ENCODE data around the gene ST6GALNAC5.

The ST6GALNAC5 gene

DNA sequence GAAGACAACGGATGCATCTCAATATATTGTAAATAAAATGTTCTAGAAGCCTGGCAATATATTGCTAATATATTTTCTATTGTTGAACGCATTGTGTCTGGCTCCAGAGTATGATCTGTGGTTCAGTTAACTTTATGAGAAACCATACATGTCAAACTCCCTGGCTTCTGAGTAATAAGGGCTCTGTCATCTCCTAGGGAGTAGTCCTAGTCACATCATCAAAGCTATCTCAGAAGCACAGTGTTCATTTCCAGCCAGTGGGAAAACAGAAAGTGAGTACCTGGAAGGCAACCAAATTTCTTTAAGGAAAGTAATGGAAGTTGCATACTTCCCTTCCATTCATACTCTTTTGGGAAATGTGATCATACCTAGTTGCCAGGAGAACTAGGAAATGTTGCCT, 27.0 kb upstream of the ST6GALNAC5 start:
- Histone ChIP-seq H3K18ac (ENCODE audit: low read length) (no peak overlapping the region), H3K36me3 (ENCODE audit: control insufficient read depth, insufficient read depth, low read length) (no peaks in the 10 kb centered on the region), H3K9ac (ENCODE audit: low read length) (no peak overlapping the region), H3K4me3 (ENCODE audit: low read length) (no peak overlapping the region), H3K4me1 (ENCODE audit: control insufficient read depth, low read depth, low read length) (peaks cover 1% of the 10 kb centered on the region), H2BK15ac (replicated peaks; ENCODE audit: low read depth) (no peak overlapping the region), H3K56ac (ENCODE audit: low read length) (no peak overlapping the region), H4K5ac (ENCODE audit: low read length) (no peak overlapping the region), H2AK5ac (ENCODE audit: low read length) (no peak overlapping the region), H3K79me1 (ENCODE audit: low read length) (no peaks in the 10 kb centered on the region), H3K4me2 (ENCODE audit: low read length) (no peak overlapping the region), H3K27ac (ENCODE audit: low read depth, low read length) (no peak overlapping the region), H3K79me2 (ENCODE audit: control insufficient read depth, insufficient read depth, low read length) (no peaks in the 10 kb centered on the region), H3K4ac (ENCODE audit: low read depth, low read length) (no peak overlapping the region), H2BK5ac (ENCODE audit: low read length) (no peak overlapping the region), H4K8ac (ENCODE audit: low read depth, low read length) (no peak overlapping the region), H2BK120ac (ENCODE audit: low read depth, low read length) (no peak overlapping the region), H3K23ac (ENCODE audit: low read length) (no peak overlapping the region), H3K27me3 (ENCODE audit: insufficient read depth, low read length, poor library complexity) (no peaks in the 10 kb centered on the region)
- DNase-seq, result no peak
- no CpG with 5 or more reads among the region's 2 CpGs for whole genome bisulfite sequencing (ENCODE audit: extremely low coverage, insufficient coverage, low lambda C conversion rate)

DNA sequence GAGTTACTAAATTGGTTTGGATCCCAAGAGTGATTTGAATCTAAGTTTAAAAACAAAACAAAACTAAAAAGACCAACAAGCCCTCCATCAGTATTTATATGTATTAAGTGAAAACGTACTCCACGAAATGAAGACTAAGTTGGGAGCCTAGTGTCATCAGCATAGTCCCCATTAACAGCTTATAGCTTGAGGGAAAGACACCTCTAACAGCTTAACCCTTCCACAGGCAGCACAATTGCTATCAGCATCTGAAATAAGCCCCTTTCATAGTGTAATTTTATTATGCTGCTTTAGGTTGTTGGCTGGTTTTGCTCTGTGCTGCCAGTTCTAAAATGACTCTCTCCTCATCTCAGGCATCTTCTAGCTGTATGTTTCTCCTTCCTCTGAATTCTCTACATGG, 25.8 kb upstream of the ST6GALNAC5 start:
- no peak overlapping the region for H3K23ac ChIP-seq (ENCODE audit: low read length)
- H3K4me1 ChIP-seq (ENCODE audit: control insufficient read depth, low read depth, low read length), result peaks cover 1% of the 10 kb centered on the region
- no peak overlapping the region for H4K8ac ChIP-seq (ENCODE audit: low read depth, low read length)
- H3K27me3 ChIP-seq (ENCODE audit: insufficient read depth, low read length, poor library complexity), result no peaks in the 10 kb centered on the region
- no peak overlapping the region for H4K5ac ChIP-seq (ENCODE audit: low read length)
- no peak overlapping the region for H3K18ac ChIP-seq (ENCODE audit: low read length)
- no peaks in the 10 kb centered on the region for H3K79me1 ChIP-seq (ENCODE audit: low read length)
- H3K36me3 ChIP-seq (ENCODE audit: control insufficient read depth, insufficient read depth, low read length), result no peaks in the 10 kb centered on the region
- H2AK5ac ChIP-seq (ENCODE audit: low read length), result no peak overlapping the region
- no peak overlapping the region for H3K4me2 ChIP-seq (ENCODE audit: low read length)
- no peak overlapping the region for H2BK120ac ChIP-seq (ENCODE audit: low read depth, low read length)
- H3K56ac ChIP-seq (ENCODE audit: low read length), result no peak overlapping the region
- H2BK15ac ChIP-seq (replicated peaks; ENCODE audit: low read depth), result no peak overlapping the region
- no CpG with 5 or more reads among the region's 2 CpGs for WGBS (ENCODE audit: extremely low coverage, insufficient coverage, low lambda C conversion rate)
- no peaks in the 10 kb centered on the region for H3K79me2 ChIP-seq (ENCODE audit: control insufficient read depth, insufficient read depth, low read length)
- no peak overlapping the region for H3K4me3 ChIP-seq (ENCODE audit: low read length)
- no peak overlapping the region for H3K27ac ChIP-seq (ENCODE audit: low read depth, low read length)
- no peak overlapping the region for H2BK5ac ChIP-seq (ENCODE audit: low read length)
- no peak overlapping the region for H3K9ac ChIP-seq (ENCODE audit: low read length)
- no peak overlapping the region for H3K4ac ChIP-seq (ENCODE audit: low read depth, low read length)
- no peak for DNase-seq

DNA sequence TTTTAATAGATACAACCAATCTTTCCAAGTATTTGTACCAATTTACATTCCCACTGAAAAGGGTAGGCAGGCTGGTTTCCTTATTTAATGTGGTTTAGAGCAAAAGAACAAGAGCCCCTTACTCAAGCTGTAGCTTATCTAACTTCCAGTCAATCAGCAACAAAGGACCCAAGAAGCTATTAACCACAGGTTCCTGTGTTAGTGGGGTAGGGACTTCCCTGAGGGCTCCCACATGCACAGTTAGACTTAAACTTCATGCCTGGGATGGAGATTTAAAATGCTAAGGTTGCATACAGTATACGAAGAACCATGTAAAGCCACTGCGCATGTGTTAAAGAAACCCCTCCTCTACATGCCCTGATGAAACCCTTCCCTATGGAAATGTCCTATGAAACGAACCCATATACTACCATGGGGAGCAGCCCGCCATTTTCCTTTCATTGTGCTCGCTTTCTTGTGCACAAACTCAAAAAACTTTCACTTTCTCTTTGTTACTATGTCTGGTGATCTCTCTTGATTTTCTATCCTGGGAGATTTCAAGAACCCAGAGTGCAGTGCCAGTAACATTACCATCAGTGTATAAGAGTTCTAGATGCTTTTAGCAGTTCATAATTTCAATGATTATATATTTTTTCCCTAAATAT, 23.3 kb upstream of the ST6GALNAC5 start:
- Histone ChIP-seq H3K4me3 (ENCODE audit: low read length) (no peak overlapping the region), H2BK5ac (ENCODE audit: low read length) (no peak overlapping the region), H3K27ac (ENCODE audit: low read depth, low read length) (no peak overlapping the region), H4K5ac (ENCODE audit: low read length) (no peak overlapping the region), H3K79me2 (ENCODE audit: control insufficient read depth, insufficient read depth, low read length) (no peaks in the 10 kb centered on the region), H3K36me3 (ENCODE audit: control insufficient read depth, insufficient read depth, low read length) (no peaks in the 10 kb centered on the region), H2BK120ac (ENCODE audit: low read depth, low read length) (no peak overlapping the region), H2AK5ac (ENCODE audit: low read length) (no peak overlapping the region), H3K4ac (ENCODE audit: low read depth, low read length) (no peak overlapping the region), H4K8ac (ENCODE audit: low read depth, low read length) (no peak overlapping the region), H3K18ac (ENCODE audit: low read length) (no peak overlapping the region), H3K9ac (ENCODE audit: low read length) (no peak overlapping the region), H3K4me2 (ENCODE audit: low read length) (no peak overlapping the region), H3K79me1 (ENCODE audit: low read length) (no peaks in the 10 kb centered on the region), H3K23ac (ENCODE audit: low read length) (no peak overlapping the region), H3K56ac (ENCODE audit: low read length) (no peak overlapping the region), H2BK15ac (replicated peaks; ENCODE audit: low read depth) (no peak overlapping the region), H3K27me3 (ENCODE audit: insufficient read depth, low read length, poor library complexity) (no peaks in the 10 kb centered on the region), H3K4me1 (ENCODE audit: control insufficient read depth, low read depth, low read length) (no peaks in the 10 kb centered on the region)
- WGBS (ENCODE audit: extremely low coverage, insufficient coverage, low lambda C conversion rate), result no CpG with 5 or more reads among the region's 5 CpGs
- no peak for DNase-seq

DNA sequence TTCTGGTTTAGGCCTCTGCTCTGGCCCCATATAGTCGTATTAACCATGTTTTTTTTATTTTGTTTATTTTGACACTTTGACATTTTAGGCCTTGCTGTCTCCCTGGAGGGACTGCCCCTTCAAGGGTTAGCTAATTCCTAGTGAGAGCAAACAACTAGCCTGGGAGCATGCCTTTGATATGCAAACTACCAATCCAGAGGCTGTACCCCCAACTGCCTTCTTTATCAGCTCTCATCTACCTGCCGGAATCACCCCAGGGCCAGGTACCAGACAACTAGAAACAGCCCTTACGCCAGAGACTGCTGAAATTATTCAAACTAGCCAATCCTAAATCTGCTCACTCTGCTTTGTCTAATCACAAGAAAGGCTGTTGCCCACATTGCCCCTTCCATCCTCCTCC, 13.0 kb upstream of the ST6GALNAC5 start:
- no peak overlapping the region for H3K4ac ChIP-seq (ENCODE audit: low read depth, low read length)
- no peak overlapping the region for H2BK120ac ChIP-seq (ENCODE audit: low read depth, low read length)
- H3K79me1 ChIP-seq (ENCODE audit: low read length), result no peaks in the 10 kb centered on the region
- H3K4me3 ChIP-seq (ENCODE audit: low read length), result no peak overlapping the region
- no peak overlapping the region for H4K5ac ChIP-seq (ENCODE audit: low read length)
- no peak overlapping the region for H3K23ac ChIP-seq (ENCODE audit: low read length)
- H3K27me3 ChIP-seq (ENCODE audit: insufficient read depth, low read length, poor library complexity), result no peaks in the 10 kb centered on the region
- H3K56ac ChIP-seq (ENCODE audit: low read length), result no peak overlapping the region
- H3K18ac ChIP-seq (ENCODE audit: low read length), result peak overlapping the region; percentile 68
- no peak overlapping the region for H3K9ac ChIP-seq (ENCODE audit: low read length)
- peaks cover 2% of the 10 kb centered on the region for H3K4me1 ChIP-seq (ENCODE audit: control insufficient read depth, low read depth, low read length)
- WGBS (ENCODE audit: extremely low coverage, insufficient coverage, low lambda C conversion rate), result no CpG with 5 or more reads among the region's 3 CpGs
- no peaks in the 10 kb centered on the region for H3K36me3 ChIP-seq (ENCODE audit: control insufficient read depth, insufficient read depth, low read length)
- no peak overlapping the region for H2BK15ac ChIP-seq (replicated peaks; ENCODE audit: low read depth)
- no peaks in the 10 kb centered on the region for H3K79me2 ChIP-seq (ENCODE audit: control insufficient read depth, insufficient read depth, low read length)
- H3K27ac ChIP-seq (ENCODE audit: low read depth, low read length), result no peak overlapping the region
- no peak overlapping the region for H2AK5ac ChIP-seq (ENCODE audit: low read length)
- DNase-seq, result peak; percentile 30
- H3K4me2 ChIP-seq (ENCODE audit: low read length), result no peak overlapping the region
- H4K8ac ChIP-seq (ENCODE audit: low read depth, low read length), result no peak overlapping the region
- no peak overlapping the region for H2BK5ac ChIP-seq (ENCODE audit: low read length)

DNA sequence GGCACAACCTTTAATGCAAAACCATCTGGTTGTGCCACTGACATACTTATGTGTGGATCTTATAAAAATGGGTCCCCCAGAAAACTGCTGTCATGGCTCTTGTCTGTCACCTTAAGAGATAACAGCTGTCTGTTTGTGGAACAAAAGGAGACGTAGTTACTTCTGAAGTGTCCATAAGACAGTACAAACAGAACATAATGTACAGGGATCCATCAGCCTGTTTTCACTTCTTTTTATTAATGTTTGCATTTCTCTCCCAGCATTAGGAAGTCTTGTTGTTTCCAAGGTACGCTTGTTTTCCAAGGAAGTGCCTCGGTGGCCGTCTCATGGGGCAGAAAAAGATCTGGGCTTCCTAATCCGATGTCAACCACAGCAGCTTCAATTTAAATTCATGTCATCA, 11.2 kb upstream of the ST6GALNAC5 start:
- no peak for DNase-seq
- Histone ChIP-seq H3K9ac (ENCODE audit: low read length) (no peak overlapping the region), H2AK5ac (ENCODE audit: low read length) (no peak overlapping the region), H3K79me1 (ENCODE audit: low read length) (no peaks in the 10 kb centered on the region), H3K4me3 (ENCODE audit: low read length) (no peak overlapping the region), H4K5ac (ENCODE audit: low read length) (no peak overlapping the region), H3K23ac (ENCODE audit: low read length) (no peak overlapping the region), H3K4me2 (ENCODE audit: low read length) (no peak overlapping the region), H2BK5ac (ENCODE audit: low read length) (no peak overlapping the region), H3K27ac (ENCODE audit: low read depth, low read length) (no peak overlapping the region), H3K4ac (ENCODE audit: low read depth, low read length) (no peak overlapping the region), H2BK120ac (ENCODE audit: low read depth, low read length) (no peak overlapping the region), H3K56ac (ENCODE audit: low read length) (no peak overlapping the region), H3K36me3 (ENCODE audit: control insufficient read depth, insufficient read depth, low read length) (no peaks in the 10 kb centered on the region), H2BK15ac (replicated peaks; ENCODE audit: low read depth) (peak overlapping the region; percentile 20), H3K4me1 (ENCODE audit: control insufficient read depth, low read depth, low read length) (peaks cover 2% of the 10 kb centered on the region), H4K8ac (ENCODE audit: low read depth, low read length) (no peak overlapping the region), H3K79me2 (ENCODE audit: control insufficient read depth, insufficient read depth, low read length) (no peaks in the 10 kb centered on the region), H3K27me3 (ENCODE audit: insufficient read depth, low read length, poor library complexity) (no peaks in the 10 kb centered on the region), H3K18ac (ENCODE audit: low read length) (no peak overlapping the region)
- WGBS (ENCODE audit: extremely low coverage, insufficient coverage, low lambda C conversion rate), result no CpG with 5 or more reads among the region's 5 CpGs

DNA sequence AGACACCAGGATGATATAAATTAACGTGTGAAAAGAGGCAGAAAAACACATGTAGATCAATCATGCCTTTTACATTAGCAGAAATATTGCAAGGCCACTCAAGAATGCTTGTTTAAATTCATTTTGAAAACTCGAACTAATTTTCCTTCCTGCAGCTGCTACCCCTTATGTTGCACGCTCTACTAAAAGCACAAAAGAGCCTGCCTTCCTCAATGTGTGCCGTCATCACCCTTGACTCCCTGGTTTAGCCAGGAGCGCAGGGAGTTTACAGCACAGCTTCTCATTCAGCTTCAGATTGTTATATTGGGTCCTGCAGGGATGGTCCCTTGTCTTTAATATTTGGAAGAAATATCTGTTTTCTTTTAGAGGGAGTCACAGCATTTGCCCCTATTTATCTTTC, 10.1 kb upstream of the ST6GALNAC5 start:
- H3K27me3 ChIP-seq (ENCODE audit: insufficient read depth, low read length, poor library complexity), result no peaks in the 10 kb centered on the region
- H3K4me2 ChIP-seq (ENCODE audit: low read length), result no peak overlapping the region
- H3K79me1 ChIP-seq (ENCODE audit: low read length), result no peaks in the 10 kb centered on the region
- no peak overlapping the region for H4K5ac ChIP-seq (ENCODE audit: low read length)
- H2BK120ac ChIP-seq (ENCODE audit: low read depth, low read length), result no peak overlapping the region
- no peak overlapping the region for H3K4me3 ChIP-seq (ENCODE audit: low read length)
- H3K79me2 ChIP-seq (ENCODE audit: control insufficient read depth, insufficient read depth, low read length), result no peaks in the 10 kb centered on the region
- H3K4me1 ChIP-seq (ENCODE audit: control insufficient read depth, low read depth, low read length), result peaks cover 2% of the 10 kb centered on the region
- H3K23ac ChIP-seq (ENCODE audit: low read length), result no peak overlapping the region
- no CpG with 5 or more reads among the region's 5 CpGs for WGBS (ENCODE audit: extremely low coverage, insufficient coverage, low lambda C conversion rate)
- no peak overlapping the region for H2BK5ac ChIP-seq (ENCODE audit: low read length)
- no peak overlapping the region for H3K27ac ChIP-seq (ENCODE audit: low read depth, low read length)
- no peak overlapping the region for H3K18ac ChIP-seq (ENCODE audit: low read length)
- no peak overlapping the region for H3K9ac ChIP-seq (ENCODE audit: low read length)
- no peak overlapping the region for H2AK5ac ChIP-seq (ENCODE audit: low read length)
- H3K56ac ChIP-seq (ENCODE audit: low read length), result no peak overlapping the region
- H3K36me3 ChIP-seq (ENCODE audit: control insufficient read depth, insufficient read depth, low read length), result no peaks in the 10 kb centered on the region
- no peak overlapping the region for H4K8ac ChIP-seq (ENCODE audit: low read depth, low read length)
- H3K4ac ChIP-seq (ENCODE audit: low read depth, low read length), result no peak overlapping the region
- no peak overlapping the region for H2BK15ac ChIP-seq (replicated peaks; ENCODE audit: low read depth)
- DNase-seq, result no peak
